ENCODE results near the gene MAN2A1. TPM values are rescaled to one million over a fixed set of nuclear protein-coding genes. Genes with fewer than 3 reads are reported as not detected.
A peak's percentile ranks its signal among the peaks of the same experiment; 100 is the strongest.

The MAN2A1 gene
- total RNA-seq, 2 donors from 2014 or later = 32.3 to 41.0 TPM

- H3K27ac Mint-ChIP-seq = no peak overlapping the region
- H3K9me3 Mint-ChIP-seq = no peaks in the 10 kb centered on the region
- H3K36me3 Mint-ChIP-seq = peaks cover 6 to 14% of the 10 kb centered on the region in 2 donors
- ATAC-seq = no peak
- DNase-seq (ENCODE audit: low spot score in 2 of 2) = no peak
These were observed 28.9 kb downstream of the MAN2A1 start for GRCh38 chr5:109718632-109719031.

- no peaks in the 10 kb centered on the region for H3K9me3 Mint-ChIP-seq
- ATAC-seq = no peak
- H3K36me3 Mint-ChIP-seq = peaks cover 9 to 18% of the 10 kb centered on the region in 2 donors
These were observed 30.3 kb downstream of the MAN2A1 start for GRCh38 chr5:109719978-109720377.

GRCh38 chr5:109721741-109722140 is 32.0 kb downstream of the MAN2A1 start:
- H3K36me3 Mint-ChIP-seq = peaks cover 9 to 18% of the 10 kb centered on the region in 2 donors
- no peak overlapping the region for H3K27ac Mint-ChIP-seq
- no peaks in the 10 kb centered on the region for H3K9me3 Mint-ChIP-seq
- DNase-seq (ENCODE audit: low spot score in 2 of 2) = no peak
- no peak for ATAC-seq

More at GRCh38 chr5:109719978-109720377, 30.3 kb downstream of the MAN2A1 start:
- DNase-seq (ENCODE audit: low spot score in 2 of 2) = no peak
- no peak overlapping the region for H3K27ac Mint-ChIP-seq

GRCh38 chr5:109723606-109724005 is 33.9 kb downstream of the MAN2A1 start:
- H3K27ac Mint-ChIP-seq = no peak overlapping the region
- no peak for DNase-seq (ENCODE audit: low spot score in 2 of 2)
- peaks cover 9 to 18% of the 10 kb centered on the region in 2 donors for H3K36me3 Mint-ChIP-seq

GRCh38 chr5:109725135-109725534 is 35.4 kb downstream of the MAN2A1 start:
- H3K36me3 Mint-ChIP-seq = peaks cover 9 to 18% of the 10 kb centered on the region in 2 donors
- DNase-seq (ENCODE audit: low spot score in 2 of 2) (no peak), ATAC-seq (no peak)
- no peak overlapping the region for H3K27ac Mint-ChIP-seq
- H3K9me3 Mint-ChIP-seq = no peaks in the 10 kb centered on the region

More at GRCh38 chr5:109723606-109724005, 33.9 kb downstream of the MAN2A1 start:
- no peak for ATAC-seq
- H3K9me3 Mint-ChIP-seq = no peaks in the 10 kb centered on the region

GRCh38 chr5:109739741-109740728 is 50.3 kb downstream of the MAN2A1 start:
- peaks cover 5 to 8% of the 10 kb centered on the region in 2 donors for H3K9me3 Mint-ChIP-seq
- DNase-seq (ENCODE audit: low spot score in 2 of 2) (no peak), ATAC-seq (peak in 1 of 2 donors; percentile 32)
- H3K36me3 Mint-ChIP-seq = peaks cover 23 to 41% of the 10 kb centered on the region in 2 donors
- H3K27ac Mint-ChIP-seq = peak overlapping the region in 1 of 2 donors; percentile 23

- DNase-seq (ENCODE audit: low spot score in 2 of 2) = no peak
- ATAC-seq = no peak
- Mint-ChIP-seq H3K27ac (no peak overlapping the region), H3K9me3 (peaks cover 5 to 8% of the 10 kb centered on the region in 2 donors), H3K36me3 (peaks cover 23 to 35% of the 10 kb centered on the region in 2 donors)
These were observed 51.2 kb downstream of the MAN2A1 start for GRCh38 chr5:109740966-109741365.

- no peak for DNase-seq (ENCODE audit: low spot score in 2 of 2)
- Mint-ChIP-seq H3K36me3 (peaks cover 23 to 35% of the 10 kb centered on the region in 2 donors), H3K27ac (no peak overlapping the region), H3K9me3 (peaks cover 5 to 8% of the 10 kb centered on the region in 2 donors)
- ATAC-seq = no peak
These were observed 51.7 kb downstream of the MAN2A1 start for GRCh38 chr5:109741390-109741789.

- ATAC-seq (no peak), DNase-seq (ENCODE audit: low spot score in 2 of 2) (no peak)
- Mint-ChIP-seq H3K36me3 (peaks cover 23 to 35% of the 10 kb centered on the region in 2 donors), H3K9me3 (peaks cover 5 to 8% of the 10 kb centered on the region in 2 donors), H3K27ac (peak overlapping the region in 1 of 2 donors; percentile 54)
These were observed 53.4 kb downstream of the MAN2A1 start for GRCh38 chr5:109743041-109743531.

- peaks cover 23 to 35% of the 10 kb centered on the region in 2 donors for H3K36me3 Mint-ChIP-seq
- DNase-seq (ENCODE audit: low spot score in 2 of 2) = no peak
These were observed 54.1 kb downstream of the MAN2A1 start for GRCh38 chr5:109743770-109744212.

GRCh38 chr5:109744261-109744660 is 54.5 kb downstream of the MAN2A1 start:
- H3K27ac Mint-ChIP-seq = peak overlapping the region in 1 of 2 donors; percentile 54
- no peak for ATAC-seq
- H3K9me3 Mint-ChIP-seq = peaks cover 5 to 8% of the 10 kb centered on the region in 2 donors
- no peak for DNase-seq (ENCODE audit: low spot score in 2 of 2)
- H3K36me3 Mint-ChIP-seq = peaks cover 23 to 35% of the 10 kb centered on the region in 2 donors

More at GRCh38 chr5:109743770-109744212, 54.1 kb downstream of the MAN2A1 start:
- peaks cover 5 to 8% of the 10 kb centered on the region in 2 donors for H3K9me3 Mint-ChIP-seq
- peak overlapping the region; percentile 54 to 61 for H3K27ac Mint-ChIP-seq
- ATAC-seq = no peak

GRCh38 chr5:109748546-109748945 is 58.8 kb downstream of the MAN2A1 start:
- Mint-ChIP-seq H3K9me3 (peaks cover 8 to 10% of the 10 kb centered on the region in 2 donors), H3K36me3 (peaks cover 5 to 23% of the 10 kb centered on the region in 2 donors), H3K27ac (no peak overlapping the region)
- ATAC-seq (no peak), DNase-seq (ENCODE audit: low spot score in 2 of 2) (no peak)

- DNase-seq (ENCODE audit: low spot score in 2 of 2) = no peak
- peaks cover 0 to 9% of the 10 kb centered on the region in 2 donors for H3K36me3 Mint-ChIP-seq
- no peak overlapping the region for H3K27ac Mint-ChIP-seq
- H3K9me3 Mint-ChIP-seq = peaks cover 6% of the 10 kb centered on the region in 2 donors
- no peak for ATAC-seq
These were observed 60.7 kb downstream of the MAN2A1 start for GRCh38 chr5:109750463-109750862.

GRCh38 chr5:109753279-109753678 is 63.6 kb downstream of the MAN2A1 start:
- Mint-ChIP-seq H3K9me3 (peaks cover 6% of the 10 kb centered on the region in 2 donors), H3K27ac (no peak overlapping the region), H3K36me3 (peaks cover 14 to 15% of the 10 kb centered on the region in 2 donors)
- DNase-seq (ENCODE audit: low spot score in 2 of 2) = no peak
- ATAC-seq = no peak

- H3K27ac Mint-ChIP-seq = no peak overlapping the region
- ATAC-seq (no peak), DNase-seq (ENCODE audit: low spot score in 2 of 2) (no peak)
- H3K9me3 Mint-ChIP-seq = peaks cover 6% of the 10 kb centered on the region in 2 donors
- peaks cover 14 to 15% of the 10 kb centered on the region in 2 donors for H3K36me3 Mint-ChIP-seq
These were observed 64.6 kb downstream of the MAN2A1 start for GRCh38 chr5:109754319-109754718.

- DNase-seq (ENCODE audit: low spot score in 2 of 2) = no peak
- H3K9me3 Mint-ChIP-seq = peaks cover 6 to 14% of the 10 kb centered on the region in 2 donors
- ATAC-seq = no peak
- peaks cover 22 to 30% of the 10 kb centered on the region in 2 donors for H3K36me3 Mint-ChIP-seq
- no peak overlapping the region for H3K27ac Mint-ChIP-seq
These were observed 66.0 kb downstream of the MAN2A1 start for GRCh38 chr5:109755761-109756160.

All from activated naive CD4-positive, alpha-beta T cell treated with anti-CD3 and anti-CD28 coated beads, Interleukin-2, amount 50 U/mL, for 72 hours (primary cell).